Right lung (tissue), 5 donors: Measurements from ENCODE around the gene CR1. TPM values are rescaled to one million over a fixed set of nuclear protein-coding genes. Genes with fewer than 3 reads are reported as not detected.
"Not testable (repeated sequence)": the region's sequence is repeated elsewhere in the genome, so short reads cannot be mapped to it uniquely, and the experiment has no call there.

Source experiments
- DNase-seq, 2 donors: peaks; one replicate each; pipeline ENCODE4 v3.0.0-alpha.2; 2013
- polyA plus RNA-seq, 5 donors: library from polyadenylated mRNA; unstranded; fragments of 120-200 nt; gene quantifications; one replicate each; pipeline versions ENCODE4 v1.2.1 to v1.2.3, GENCODE V29; 2013; ENCODE audit warnings: inconsistent platforms in 1 of 5, low replicate concordance in 1 of 5; ENCODE audit not compliant: insufficient read length in 5 of 5, insufficient read depth in 1 of 5

Gene CR1
- polyA plus RNA-seq, 5 donors = 0.42 to 0.84 (median 0.73) TPM

GRCh38 chr1:207644166-207644851, 148.4 kb downstream of the CR1 start:
- DNase-seq = no peak

- peak; percentile 53 to 59 for DNase-seq
Observed at GRCh38 chr1:207644852-207645634, 149.1 kb downstream of the CR1 start, which contains the start of gene CR1L. Gene CR1L, plus strand, starts transcription at chr1:207645133. Its CDS starts 101 bp downstream, at chr1:207645234.

- no peak for DNase-seq
Observed at GRCh38 chr1:207645635-207646081, 149.7 kb downstream of the CR1 start.

GRCh38 chr1:207646171-207646570, 150.2 kb downstream of the CR1 start:
- no peak for DNase-seq

GRCh38 chr1:207646944-207647579, 151.1 kb downstream of the CR1 start:
- no peak for DNase-seq

- no peak for DNase-seq
Observed at GRCh38 chr1:207647671-207648333, 151.8 kb downstream of the CR1 start.

- no peak for DNase-seq
Observed at GRCh38 chr1:207648334-207649209, 152.6 kb downstream of the CR1 start.

GRCh38 chr1:207649210-207649753, 153.3 kb downstream of the CR1 start:
- DNase-seq = no peak

GRCh38 chr1:207649865-207650580, 154.1 kb downstream of the CR1 start:
- DNase-seq = no peak

- no peak for DNase-seq
Observed at GRCh38 chr1:207651583-207651982, 155.6 kb downstream of the CR1 start.

- no peak for DNase-seq
Observed at GRCh38 chr1:207654320-207654719, 158.4 kb downstream of the CR1 start.

GRCh38 chr1:207658408-207658807, 162.5 kb downstream of the CR1 start:
- no peak for DNase-seq

- no peak for DNase-seq
Observed at GRCh38 chr1:207658904-207659485, 163.0 kb downstream of the CR1 start.

GRCh38 chr1:207659545-207660153, 163.7 kb downstream of the CR1 start:
- no peak for DNase-seq

- not testable (repeated sequence) for DNase-seq
Observed at GRCh38 chr1:207661420-207661819, 165.5 kb downstream of the CR1 start.

GRCh38 chr1:207666342-207666741, 170.4 kb downstream of the CR1 start:
- no peak for DNase-seq

GRCh38 chr1:207669528-207670009, 173.6 kb downstream of the CR1 start:
- no peak for DNase-seq

- DNase-seq = no peak
Observed at GRCh38 chr1:207670192-207670591, 174.2 kb downstream of the CR1 start.

- no peak for DNase-seq
Observed at GRCh38 chr1:207670997-207671396, 175.0 kb downstream of the CR1 start.
